HS-27A (cell line): ENCODE data around the gene HOXA3.

Source experiments
- DNase-seq: peaks from one replicate; pipeline ENCODE4 v3.0.0-alpha.2; 2012; ENCODE audit warnings: low read depth, missing footprints

HOXA3 gene

DNA sequence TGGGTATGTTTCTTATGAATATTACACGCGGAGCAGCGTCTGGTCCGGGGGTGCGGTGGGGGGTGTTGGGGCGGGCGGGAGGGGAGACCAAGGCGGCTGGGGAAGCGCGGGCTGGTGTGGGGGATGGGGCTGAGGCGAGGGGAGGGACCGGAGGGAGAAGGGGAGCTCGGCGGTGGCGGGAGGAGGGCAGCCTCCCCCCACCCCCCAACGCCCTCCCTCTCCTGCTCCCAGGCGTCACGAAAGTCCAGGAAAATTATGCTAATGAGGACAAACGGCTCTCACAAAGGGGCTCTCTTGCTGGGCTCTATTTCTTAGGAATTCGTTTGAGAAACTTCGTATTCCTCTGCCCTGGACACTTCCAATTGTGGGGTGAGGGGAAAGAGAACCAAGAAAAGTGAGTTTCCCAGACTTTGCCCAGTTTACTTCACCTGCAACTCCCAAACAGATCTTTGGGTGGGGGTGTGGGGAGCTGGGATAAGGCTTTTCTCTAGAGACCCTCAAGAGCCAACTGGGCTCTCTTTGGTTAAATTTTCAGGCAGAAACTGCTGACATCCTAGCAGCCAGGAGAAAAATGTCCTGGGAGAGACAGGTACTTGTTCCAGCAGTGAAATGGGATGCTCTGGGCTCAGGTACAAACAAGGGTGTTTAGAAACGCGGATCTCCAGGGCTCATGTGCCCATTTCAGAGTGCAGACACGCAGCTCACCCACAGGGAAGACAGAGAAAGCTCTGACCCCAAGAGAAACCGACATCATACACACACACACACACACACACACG is 38.2 kb downstream of the HOXA3 start:
- DNase-seq, result no peak

DNA sequence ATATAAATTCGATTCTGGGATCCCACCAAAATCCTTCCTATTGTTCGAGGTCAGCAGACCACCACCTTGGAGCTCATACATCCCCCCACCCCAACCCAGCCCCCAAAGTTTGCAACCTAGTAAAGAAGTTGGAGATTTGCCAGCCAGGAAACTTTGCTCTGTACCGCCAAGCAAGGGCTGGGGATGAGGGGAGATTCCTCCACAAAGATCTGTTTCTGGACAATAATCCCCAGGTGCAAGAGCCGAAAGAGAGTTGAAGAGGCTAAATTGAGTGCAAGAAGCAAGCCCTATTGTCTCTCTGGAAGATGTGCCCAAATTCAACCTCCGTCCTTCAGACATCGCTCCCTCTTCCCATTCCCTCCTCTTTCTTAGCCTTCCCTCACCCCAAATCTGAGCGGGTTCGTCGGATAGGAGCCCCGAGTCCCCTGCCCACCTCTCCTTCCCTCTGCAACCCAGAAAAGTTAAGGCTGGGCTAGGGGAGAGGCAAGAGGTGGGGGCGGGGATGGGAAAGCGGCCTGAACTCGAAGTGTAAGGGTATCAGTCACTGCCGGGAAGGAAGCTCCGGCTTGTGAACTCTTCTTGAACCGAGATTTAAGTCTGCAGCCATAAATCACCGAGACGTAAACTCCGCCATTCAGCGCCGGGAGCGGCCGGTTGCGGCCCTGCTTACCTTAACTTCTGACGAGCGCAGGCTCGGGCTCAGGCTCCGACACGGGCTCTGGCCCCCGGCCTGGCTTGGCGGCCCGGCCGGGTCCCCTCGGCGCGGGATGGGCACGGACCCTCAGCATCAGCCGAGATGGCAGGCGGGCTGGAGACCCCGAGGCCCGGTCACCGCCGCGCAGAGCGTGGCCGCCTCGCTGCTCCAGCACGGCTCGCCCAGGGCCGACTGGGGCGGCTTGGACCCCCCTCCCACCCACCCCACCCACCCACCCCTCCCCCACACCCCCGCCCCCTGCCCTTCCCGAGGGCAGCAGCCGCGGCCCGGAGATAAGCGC is 39.1 kb downstream of the HOXA3 start:
- DNase-seq, result no peak

DNA sequence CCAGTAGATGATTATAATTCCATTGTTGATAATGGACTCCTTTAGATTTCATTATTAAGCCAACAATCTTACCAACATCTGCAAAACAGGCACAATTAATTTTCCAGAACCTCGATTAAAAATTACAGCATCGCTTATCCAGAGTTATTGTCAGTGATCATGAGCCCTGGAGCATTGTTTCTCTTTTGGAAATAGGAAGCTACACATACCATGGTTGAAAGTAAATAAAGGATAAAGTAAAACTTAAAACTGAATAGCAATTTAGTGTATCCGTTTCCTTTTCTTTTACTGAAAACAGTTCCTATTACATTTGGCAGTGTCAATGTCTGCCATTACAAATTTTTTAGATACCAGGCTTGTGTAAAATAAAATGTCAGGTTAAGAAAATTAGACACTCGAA is 40.0 kb downstream of the HOXA3 start:
- no peak for DNase-seq

DNA sequence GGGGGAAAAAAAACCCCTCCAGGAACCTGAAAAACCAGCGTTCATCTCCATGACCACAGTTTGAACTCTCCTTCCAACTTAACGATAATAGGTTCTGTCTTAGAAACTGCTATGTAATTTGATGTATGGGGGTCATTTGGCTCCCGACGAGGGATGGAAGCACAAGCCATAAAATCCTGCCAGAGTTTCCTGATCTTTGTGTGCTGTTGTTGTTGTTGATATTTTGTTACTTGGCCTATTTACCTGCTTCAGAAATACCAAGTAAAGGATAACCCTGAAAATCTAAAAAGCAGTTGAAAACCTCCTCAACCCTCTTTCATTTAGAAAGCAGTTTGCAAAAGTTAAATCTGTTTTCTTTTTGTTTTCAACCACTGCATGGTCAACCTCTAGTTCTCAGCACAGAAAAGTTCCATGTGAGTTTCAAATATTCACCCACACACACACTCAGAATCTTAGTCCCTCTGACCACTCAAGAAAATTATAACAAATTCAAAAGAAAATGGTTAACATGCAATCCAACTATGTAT is 40.6 kb downstream of the HOXA3 start:
- no peak for DNase-seq

DNA sequence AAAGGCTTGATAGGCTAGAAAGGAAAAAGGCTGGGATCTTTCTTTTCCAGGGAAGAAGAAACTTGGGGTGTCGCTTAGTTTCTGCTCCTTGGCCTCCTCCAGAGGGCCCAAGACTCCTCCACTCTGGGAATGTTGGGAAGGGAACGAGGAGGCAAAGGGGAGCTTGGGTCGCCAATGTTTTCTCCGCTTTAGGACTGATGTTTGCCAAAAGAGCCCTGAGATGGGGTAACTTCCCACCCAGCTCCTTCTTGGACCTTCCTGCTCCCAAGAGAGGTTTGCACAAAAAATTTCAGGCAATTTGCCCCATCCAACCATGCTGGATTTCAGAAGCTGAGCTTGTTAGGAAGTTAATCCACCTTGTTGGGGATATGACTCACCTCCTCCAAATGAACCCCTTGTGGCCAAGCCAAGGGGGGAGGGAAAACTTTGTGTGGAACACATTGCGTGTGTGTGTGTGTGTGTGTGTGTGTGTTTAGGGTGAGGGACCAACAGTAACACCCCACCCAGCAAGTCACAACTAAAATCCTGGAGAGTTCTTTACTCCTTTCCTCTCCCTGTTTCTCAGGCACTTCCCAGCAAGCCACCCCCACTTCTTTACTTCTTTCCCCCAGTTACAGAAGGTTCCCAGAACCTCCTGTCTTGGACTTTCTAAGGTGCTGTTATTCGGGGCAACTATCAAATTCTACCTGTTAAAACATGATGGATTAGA is 41.2 kb downstream of the HOXA3 start:
- DNase-seq, result no peak

DNA sequence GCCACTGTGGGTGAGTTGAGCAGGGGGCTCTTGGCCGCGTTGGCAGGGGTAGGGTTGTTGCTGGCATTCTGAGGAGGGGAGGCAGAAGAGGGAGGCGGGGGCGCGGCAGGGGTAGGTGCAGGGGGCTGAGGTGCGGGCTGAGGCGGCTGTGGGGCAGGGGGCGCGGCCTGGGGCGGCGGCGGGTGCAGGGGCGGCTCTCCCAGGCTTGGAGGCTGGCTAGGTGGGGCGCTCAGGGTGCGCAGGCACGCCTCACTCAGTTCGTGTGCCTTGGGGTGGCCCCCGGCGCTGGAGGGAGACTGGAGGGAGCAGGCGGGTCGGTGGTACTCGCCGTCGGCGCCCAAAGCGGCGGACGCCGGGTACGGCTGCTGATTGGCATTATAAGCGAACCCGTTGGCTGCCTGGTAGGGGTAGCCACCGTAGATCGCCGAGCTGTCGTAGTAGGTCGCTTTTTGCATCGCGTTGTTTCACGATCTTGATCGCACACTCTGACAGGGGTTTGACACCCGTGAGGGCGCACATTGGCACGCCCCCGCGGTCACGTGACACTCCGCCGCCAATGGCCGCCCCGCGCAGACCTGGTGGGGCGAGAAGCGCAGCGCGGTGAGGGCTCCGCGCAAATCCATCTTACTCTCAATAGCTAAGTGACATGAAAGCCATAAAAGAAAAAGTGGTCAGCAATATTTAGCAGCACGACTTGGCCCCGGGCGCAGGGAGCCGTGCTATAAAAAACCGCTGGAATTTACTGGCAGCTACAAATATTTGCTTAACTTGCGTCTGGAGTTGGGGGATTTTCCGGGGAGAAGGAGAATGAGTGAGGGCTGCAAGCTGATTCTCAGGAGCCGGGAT is 42.0 kb downstream of the HOXA3 start:
- no peak for DNase-seq

DNA sequence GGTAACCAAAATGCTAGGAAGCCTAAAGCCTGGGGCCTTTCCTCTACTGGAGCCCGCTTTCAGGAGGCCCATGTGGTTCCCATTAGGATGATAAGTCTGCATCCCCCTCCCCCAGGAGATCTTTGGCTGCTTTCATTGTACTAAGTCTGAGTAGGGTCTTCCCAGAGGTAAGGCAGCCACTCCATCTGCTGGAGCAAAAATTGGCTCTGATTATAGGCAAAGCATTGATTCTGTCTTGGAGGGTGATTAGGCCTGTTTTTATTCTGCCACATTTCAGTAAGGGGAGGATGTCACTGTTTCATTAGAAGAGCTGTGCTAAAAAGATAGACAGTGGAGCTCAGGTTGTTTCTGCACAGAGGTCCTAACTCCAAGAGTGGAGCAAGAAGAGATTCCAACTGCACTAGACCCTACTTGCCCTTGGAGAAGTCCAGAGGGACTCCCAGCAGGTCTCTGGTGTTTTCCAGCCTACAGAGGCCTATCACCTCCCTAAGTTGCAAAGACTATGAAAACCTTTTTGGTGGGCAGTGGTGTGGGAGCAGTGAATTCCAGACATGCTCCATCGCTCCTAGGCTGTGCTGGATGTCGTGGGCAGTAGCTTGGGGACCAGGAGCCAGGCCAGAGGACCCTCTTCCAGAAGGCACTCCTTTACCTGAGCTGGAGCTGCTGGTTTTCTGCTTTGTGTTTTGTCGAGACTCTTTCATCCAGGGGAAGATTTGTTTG is 42.8 kb downstream of the HOXA3 start:
- DNase-seq, result no peak

DNA sequence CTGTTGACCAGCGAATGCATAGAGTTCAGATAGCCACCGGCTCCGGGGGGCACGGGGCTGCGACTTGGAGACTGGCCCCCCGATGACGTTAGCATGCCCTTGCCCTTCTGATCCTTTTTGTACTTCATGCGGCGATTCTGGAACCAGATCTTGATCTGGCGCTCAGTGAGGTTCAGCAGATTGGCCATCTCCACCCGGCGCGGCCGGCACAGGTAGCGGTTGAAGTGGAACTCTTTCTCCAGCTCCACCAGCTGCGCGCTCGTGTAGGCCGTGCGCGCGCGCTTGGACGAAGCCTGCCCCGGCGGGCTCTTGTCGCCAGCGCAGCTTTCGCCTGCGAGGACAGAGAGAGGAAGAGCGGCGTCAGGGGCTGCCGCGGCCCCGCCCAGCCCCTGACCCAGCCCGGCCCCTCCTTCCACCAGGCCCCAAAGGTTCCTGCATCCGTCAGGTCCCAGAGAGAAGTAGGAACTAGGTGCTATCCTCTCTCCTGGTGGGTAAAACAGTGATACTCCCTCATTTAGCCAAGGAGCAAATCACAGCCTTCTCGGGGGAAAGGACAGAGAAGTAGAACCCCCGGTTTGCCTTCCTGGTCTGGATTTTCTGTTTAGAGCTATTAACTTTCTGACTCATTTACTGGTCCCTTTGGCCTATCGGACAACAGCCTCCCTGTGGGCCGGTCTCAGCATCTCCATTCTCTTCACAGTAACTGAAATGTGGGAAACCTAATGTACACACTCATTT is 43.8 kb downstream of the HOXA3 start:
- DNase-seq, result no peak

DNA sequence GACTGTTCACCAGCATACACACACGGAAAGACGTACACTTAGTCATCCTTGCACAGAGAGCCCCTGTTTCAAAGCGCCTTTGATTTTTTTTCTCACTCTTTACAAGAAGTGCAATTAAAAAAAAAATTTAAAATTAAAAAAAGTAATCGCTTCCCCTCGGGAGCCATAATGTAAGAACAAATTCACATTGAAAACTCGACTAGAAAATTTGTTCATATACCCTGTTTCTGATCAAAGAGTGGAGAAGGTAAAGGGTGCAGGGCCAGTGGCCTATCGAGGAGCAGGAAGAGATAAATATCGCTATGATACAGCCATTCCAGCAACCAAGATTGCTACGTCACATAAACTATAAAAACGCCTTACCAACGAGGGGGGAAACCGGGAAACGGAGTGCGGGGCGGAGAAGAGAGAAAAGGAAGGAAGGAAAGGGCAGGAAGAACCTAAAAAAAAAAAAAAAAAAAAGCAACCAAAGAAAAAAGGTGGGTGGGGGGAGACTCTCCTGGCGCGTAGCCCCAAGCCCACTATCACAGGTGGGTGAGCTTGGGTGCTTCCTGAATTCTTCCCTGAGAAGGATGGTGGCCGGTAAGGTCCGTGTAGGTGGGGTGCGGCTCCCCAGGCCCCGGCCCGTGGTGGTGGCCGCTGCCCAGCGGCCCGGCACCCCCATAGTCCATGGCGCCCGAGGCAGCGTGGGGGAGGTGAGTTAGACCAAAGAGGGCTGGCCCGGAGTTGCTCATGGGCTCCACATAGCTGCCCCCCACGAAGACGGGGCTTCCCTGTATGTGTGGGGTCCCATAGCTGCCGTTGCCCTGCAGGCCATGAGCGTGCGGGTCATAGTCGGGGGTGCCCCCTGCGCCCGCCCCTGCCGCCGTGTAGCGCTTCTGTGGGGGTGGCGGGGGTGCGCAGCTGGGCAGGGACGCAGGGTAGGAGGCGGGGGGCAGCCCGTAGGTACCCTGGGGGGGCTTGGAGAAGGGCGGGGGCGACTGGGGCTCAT is 44.7 kb downstream of the HOXA3 start:
- no peak for DNase-seq

DNA sequence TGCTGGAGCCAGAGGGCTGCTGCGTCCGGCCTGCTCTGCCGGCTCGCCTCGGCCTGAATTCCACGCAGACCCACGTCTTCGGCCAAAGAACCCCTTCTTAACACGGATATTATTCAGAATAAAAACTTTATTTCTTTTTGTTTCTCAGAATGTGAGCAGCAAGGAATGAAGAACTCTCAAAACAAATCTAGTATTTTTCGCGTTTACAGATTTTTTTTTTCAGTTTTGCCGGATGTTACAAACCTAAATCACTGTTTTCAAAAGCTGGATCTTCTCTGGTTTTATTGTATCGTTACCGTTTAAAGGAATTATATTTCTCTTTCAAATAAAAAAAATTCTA is 45.5 kb downstream of the HOXA3 start:
- no peak for DNase-seq

DNA sequence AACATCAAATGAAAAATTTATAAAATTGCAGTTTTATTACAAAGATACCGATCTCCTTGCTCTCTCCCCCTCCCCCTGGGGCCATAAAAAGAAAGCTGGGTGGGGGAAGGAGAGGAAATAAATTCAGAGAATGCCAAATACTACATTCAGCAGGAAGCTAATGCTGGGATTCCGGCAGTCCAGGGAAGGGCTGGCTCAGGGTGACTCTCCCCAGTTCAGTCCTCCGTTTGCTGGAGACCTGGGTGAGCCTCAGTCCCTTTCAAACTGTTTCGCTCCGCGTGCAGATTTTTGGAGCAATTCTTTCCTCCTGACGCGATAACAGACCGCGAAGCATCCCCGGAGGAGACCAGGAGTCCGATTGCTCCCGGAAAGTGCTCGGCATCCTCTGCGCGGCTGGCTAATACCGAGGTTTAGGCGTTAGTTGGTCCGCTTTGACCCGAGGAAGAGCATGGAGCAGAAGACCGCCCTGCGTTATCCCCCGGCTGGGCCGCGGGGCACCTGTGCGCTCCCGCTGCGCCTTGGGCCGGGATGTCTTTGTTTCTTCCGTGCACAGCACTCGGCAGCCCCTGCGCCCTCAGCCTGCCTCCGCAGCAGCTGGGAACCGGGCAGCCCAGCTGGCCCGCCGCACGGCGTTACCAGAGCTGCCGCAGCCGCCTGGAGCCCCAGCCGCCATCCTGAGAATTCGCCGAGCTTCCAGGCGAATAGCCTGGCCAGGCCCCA is 46.0 kb downstream of the HOXA3 start:
- no peak for DNase-seq

DNA sequence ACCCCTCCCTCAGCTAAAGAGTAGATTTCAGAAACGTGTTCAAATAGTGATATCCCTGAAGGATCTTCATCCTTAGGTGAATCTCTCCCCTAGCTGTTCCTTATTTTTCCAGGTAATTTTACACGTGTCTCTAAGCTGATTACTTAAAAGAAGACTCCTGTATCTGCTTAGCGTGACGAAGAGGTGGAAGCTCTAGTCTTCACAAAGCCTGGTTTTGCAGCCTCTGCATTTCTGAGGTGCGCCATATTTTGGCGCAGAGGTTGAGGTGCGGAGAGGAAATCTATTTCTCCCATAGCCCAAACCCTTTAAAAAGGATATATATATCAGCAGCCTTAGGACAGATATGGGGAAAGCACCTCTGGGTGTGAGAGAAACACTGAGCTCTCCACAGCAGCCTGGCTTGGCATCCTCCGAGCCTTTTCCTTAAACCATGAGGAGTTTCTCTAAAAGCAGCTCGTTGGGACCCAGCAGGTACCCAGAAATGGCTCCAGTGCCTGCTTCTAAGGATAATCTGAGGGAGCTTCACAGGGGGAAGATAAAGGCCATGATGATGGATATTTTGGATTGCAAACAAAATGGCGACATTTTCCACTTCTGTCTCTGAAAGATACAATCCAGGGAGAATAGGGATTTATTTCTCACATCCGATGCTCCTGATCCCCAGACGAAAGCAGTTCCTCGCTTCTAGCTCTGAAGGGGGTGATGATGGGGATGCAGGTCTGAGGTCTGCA is 46.9 kb downstream of the HOXA3 start:
- no peak for DNase-seq

DNA sequence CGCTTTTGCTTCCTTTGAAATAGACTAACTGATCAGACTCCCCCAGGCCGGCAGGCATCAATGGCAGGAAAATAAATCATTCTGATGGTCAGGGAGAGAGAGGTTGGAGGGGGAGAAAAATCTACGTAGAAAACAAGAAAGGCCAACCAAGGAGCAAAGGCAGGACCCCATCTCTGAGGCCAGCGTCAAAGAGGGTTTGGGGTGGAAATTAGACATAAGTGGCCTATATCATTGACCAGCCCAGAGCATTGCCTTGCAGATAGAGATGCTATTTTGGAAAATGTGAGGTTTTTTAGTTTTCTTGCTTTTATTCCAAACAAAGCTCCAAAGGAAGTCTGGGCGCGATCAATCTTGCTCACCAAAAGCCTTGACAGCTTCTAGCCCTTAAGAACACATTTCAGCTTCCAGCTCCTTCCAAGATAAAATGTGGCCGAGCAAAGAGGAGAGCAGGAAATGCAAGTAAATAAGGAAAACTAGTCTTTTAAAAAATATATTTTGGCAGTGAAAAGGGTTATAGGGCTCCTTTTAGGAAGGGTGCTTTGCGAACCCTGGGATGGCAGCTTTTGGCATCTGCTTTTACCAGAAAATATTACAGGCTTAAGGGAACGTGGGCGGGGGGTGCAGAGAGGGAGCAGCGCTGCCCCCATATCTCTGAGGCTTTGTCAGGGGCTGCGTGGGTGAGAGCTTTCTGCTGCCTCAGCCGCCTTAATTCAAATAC is 47.9 kb downstream of the HOXA3 start:
- no peak for DNase-seq

DNA sequence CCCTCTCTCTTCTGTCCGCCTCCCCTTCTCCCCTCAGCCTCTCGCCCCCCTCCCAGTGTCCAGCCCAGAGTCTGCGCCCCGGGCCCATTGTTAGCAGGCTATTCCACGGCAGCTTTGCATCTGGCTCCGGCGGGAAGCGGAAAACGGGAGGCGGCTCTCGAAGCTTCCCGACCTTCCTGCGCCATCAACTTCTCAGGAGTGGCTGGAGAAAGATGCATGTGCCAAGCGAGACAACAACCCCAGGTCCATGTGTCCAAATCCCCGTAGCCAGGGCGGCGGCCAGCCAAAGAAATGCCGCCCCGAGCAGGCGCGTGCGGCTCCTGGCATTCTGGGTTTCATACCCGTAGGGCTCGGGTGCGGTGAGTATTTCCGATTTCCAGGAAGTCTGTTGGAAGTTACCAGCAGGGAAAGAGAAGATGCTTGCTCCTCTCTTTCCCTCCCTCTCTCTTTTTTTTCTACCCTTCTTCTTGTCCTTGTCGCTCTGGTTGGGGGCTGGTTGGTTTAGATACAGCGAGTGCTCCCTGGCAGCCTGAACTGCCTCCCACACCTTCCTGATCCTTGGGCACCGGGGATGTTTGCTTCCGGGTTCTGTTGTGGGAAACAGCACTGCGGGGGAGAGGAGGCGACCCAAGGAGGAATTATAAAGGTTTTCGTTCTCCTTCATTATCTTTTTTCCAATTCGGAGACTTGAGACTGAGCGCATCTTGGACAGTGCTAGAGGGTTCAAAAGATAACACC is 48.7 kb downstream of the HOXA3 start:
- DNase-seq, result no peak

DNA sequence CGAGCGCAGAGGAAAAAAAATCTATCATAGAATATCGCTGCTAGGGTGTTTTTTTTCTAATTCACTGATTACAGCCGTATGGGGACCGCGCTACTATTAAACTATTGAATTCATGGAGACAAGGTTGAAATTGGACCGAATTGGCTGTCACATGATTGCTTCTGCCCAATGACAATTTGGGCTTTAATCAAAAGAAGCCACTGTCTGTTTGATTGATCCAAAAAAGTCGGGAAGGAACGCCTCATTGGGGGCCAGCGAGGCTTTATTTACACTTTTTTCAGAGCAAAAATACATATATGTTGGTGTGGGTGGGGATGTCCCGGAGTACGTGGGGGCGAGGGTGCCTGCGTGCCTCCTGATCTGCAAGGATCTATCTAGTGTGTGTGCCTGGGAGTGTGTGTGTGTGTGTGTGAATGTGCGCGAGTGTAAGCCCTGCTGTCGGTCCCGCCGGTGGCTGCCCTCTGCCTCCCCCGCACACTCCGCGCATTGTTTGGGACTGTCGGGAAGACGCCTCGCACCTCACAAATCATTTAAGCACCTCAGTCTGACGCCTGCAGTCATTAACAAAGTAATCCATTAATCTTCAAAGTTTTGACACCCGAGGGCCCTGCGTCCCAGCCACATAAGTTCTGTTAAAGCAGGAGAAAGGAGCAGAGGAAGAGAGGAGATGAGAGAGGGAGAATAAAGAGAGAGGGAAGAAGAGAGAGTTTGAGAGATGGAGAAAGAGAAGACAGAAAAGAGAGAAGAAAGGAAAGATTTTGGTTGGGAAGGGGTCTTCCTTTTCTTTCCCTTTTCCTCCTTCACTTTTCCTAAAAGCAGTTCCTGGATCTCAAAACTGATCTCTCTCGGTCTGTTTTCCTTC is 49.6 kb downstream of the HOXA3 start, which contains the start of gene HOXA2:
Gene HOXA2, minus strand, starts transcription at position 103 of the 862 bp plus-strand sequence. CDS start 183 bp downstream, outside the sequence.
- no peak for DNase-seq
